LNCaP clone FGC (cell line): Measurements from ENCODE around the gene CACNA1C.

Source experiments
- DNase-seq: peaks from one replicate; pipeline ENCODE4 v3.0.0-alpha.2; 2011; ENCODE audit warnings: low read depth
- H3K4me3 ChIP-seq: 2 replicates; pipeline ENCODE4 v1.5.1; 2011; ENCODE audit warnings: mild to moderate bottlenecking, low read depth, low read length, control low read depth
- TF ChIP-seq, protein P1 (sequence below): IDR thresholded peaks from 2 replicates; pipeline ENCODE4 v1.5.1; 2012; ENCODE audit warnings: mild to moderate bottlenecking; ENCODE audit not compliant: control insufficient read depth, insufficient read depth; ENCODE audit errors: extremely low read depth

Gene CACNA1C

DNA sequence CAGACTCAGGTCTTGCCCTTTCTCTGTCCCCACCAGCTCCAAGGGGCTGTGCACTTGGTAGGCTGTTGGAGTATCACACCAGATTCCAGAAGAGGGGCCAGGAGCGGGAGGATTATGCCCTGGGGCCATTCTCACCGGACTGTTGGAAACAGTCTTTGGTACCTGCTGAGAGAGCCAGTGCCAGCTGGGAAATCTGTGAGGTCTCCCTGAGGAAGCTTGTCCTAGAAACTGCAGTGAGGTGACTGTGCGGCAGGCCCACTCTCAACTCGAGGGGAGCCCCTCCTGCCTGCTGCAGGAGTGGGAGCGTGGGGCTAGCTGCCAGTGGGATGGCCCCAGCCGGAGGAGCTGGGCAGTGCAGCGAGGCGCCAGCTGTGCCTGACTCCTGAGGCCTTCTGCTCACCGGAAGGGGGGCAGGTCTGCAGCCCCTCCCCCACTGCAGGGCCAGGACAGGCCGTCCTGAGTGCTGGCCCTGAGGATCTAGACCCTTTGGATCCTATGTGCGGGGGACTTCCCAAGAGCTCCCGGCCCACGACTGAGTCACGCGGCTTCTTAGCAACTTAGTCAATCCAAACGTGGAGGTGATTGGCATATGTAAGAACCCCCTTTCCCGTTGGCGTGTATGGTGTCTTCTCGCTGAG lies 295.2 kb downstream of the CACNA1C start:
- H3K4me3 ChIP-seq = no peak overlapping the region
- TF ChIP-seq, protein P1, sequence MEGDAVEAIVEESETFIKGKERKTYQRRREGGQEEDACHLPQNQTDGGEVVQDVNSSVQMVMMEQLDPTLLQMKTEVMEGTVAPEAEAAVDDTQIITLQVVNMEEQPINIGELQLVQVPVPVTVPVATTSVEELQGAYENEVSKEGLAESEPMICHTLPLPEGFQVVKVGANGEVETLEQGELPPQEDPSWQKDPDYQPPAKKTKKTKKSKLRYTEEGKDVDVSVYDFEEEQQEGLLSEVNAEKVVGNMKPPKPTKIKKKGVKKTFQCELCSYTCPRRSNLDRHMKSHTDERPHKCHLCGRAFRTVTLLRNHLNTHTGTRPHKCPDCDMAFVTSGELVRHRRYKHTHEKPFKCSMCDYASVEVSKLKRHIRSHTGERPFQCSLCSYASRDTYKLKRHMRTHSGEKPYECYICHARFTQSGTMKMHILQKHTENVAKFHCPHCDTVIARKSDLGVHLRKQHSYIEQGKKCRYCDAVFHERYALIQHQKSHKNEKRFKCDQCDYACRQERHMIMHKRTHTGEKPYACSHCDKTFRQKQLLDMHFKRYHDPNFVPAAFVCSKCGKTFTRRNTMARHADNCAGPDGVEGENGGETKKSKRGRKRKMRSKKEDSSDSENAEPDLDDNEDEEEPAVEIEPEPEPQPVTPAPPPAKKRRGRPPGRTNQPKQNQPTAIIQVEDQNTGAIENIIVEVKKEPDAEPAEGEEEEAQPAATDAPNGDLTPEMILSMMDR = no peak
- no peak for DNase-seq

DNA sequence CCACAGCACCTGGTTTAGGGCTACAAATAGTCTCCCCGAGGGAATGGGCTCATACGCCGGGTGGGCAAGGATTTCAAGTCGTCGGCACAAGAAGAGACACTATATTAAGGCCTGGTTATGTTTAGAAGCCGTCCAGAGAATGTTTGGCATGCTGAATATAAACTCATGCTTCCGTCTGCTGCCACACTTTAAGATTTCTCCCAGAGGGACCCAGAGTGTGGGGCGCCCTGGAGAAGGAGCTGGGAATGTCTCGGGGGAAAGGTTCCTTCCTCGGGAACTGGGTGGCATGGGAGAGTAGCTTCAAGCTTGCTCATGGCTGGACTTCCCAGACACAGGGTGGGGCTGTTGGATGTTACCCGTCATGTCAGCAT lies 295.7 kb downstream of the CACNA1C start:
- TF ChIP-seq, protein P1 = no peak
- no peak for DNase-seq
- H3K4me3 ChIP-seq = no peak overlapping the region

- H3K4me3 ChIP-seq = no peak overlapping the region
- TF ChIP-seq, protein P1 = no peak
- no peak for DNase-seq
These were observed 298.4 kb downstream of the CACNA1C start for GRCh38 chr12:2351161-2351560.

DNA sequence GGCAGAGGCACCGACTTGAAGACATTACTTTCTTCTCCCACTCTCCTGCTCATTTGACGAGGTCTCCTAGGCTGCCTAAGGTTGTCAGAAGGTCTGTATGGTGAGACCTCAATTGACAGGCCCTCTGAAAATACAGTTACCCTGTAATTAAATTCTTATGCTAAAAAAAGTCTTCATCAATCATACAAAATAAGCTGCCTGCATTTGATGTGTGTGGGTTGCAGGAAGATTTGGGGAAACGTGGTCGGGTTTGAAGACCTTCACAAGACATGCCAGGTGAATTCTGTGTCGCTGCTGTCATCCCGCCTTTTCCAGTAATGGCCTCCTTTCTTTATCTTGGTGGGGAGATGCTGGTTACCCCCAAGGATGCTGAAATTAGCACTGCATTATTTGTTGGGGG lies 299.4 kb downstream of the CACNA1C start:
- TF ChIP-seq, protein P1 = no peak
- H3K4me3 ChIP-seq = no peak overlapping the region
- DNase-seq = no peak

DNA sequence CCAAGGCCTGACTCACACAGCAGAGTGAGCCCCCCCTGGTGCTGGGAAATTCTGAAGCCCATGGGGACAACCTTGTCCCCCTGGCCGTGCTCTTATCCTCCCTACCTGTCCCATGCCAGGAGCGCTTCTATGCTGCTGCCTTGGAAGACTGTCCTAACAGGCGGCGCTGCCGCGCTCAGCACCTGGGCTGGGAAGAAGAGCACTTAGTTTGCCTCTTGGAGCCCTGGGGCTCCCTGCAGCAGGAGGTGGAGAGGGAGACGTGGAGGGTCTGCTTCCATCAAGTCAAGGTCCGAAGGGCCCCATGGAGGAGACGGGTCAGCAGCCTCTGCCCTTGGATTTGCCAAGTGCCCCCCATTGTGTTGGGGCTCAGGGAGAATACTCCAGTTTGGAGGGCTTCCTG lies 300.5 kb downstream of the CACNA1C start:
- TF ChIP-seq, protein P1 = no peak
- DNase-seq = no peak
- no peak overlapping the region for H3K4me3 ChIP-seq

- TF ChIP-seq, protein P1 = no peak
- no peak overlapping the region for H3K4me3 ChIP-seq
- DNase-seq = no peak
These were observed 300.9 kb downstream of the CACNA1C start for GRCh38 chr12:2353691-2354090.

DNA sequence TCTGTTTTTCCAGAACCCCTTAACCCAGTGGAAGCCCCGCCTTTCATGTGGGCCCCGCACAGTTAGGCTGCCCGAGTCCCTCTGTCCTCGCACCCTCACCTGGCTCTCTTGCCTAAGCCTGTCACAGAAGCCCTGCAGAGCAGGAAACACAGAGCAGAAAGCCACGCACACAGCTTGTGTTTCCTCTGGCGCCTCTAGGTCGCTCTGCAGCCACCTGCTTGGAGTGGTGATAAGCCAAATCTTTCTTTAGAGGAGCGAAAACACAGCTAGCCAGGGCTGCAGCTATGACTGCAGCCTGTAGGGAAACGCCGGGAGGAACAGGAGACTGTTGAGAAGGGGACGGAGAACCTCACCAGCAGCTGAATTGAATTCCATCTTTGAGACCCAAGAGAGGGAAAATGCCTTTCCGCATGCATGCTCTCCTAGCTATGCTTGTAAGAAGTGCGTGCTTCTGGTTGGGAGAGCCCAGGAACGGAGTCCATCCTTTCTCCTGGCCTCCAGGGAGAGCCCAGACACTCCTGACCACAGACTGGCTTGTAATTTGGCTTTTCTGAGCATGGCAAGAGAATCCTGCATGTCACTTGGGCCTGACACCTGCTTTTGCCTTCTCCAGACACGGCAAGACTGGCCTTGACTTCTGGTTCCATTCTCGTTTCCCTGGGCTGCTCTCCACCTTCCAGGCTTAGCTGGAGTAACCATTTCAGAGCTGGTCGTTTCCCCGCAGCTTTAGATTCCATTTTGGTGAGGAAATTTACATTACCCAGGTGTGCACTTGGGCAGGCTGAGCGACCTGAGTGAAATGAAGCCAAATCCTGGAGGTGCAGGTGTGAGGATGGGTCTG lies 301.6 kb downstream of the CACNA1C start:
- H3K4me3 ChIP-seq = no peak overlapping the region
- DNase-seq = no peak

More for the DNA sequence above, 301.6 kb downstream of the CACNA1C start:
- TF ChIP-seq, protein P1 = no peak
